WTC11 (cell line): Measurements from ENCODE around the gene SNX30.

ENCODE experiments used
- NR2C2 ChIP-seq: sonication (generic); formaldehyde crosslinking; IDR thresholded peaks from 2 replicates; pipeline ENCODE4 v1.8.0; 2022; ENCODE audit warnings: mild to moderate bottlenecking, missing genetic modification reagents
- TP53 ChIP-seq: sonication (generic); formaldehyde crosslinking; IDR thresholded peaks from 2 replicates; pipeline ENCODE4 v1.8.1; 2023; ENCODE audit warnings: mild to moderate bottlenecking, missing genetic modification reagents

DNA sequence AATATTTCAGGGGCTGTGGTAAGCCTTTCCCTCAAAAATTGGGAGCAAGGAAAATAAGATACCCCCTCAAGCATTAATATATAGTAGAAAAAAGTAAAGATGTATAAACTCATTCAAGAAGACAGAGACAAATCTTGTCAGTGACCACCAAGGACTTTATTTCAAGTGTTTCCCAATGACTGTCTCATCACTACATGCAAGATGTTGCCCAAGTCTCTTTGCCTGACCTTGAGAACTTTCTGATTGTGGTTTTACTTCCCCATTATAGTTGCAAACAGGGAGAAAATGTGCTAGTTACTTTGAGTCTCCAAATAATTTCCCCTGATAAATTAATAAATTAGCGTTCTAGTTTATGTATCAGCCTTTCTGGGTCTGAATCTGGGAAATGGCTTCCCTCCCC lies 144.1 kb downstream of the SNX30 start:
- TF ChIP-seq TP53 (CRISPR knock-in tag): no peak
- TF ChIP-seq NR2C2 (CRISPR knock-in tag): no peak
